H1 (cell line): Measurements from ENCODE around the gene SLC41A1. TPM values are rescaled to one million over a fixed set of nuclear protein-coding genes. Genes with fewer than 3 reads are reported as not detected.

Experiments
- CTCF ChIA-PET: fragments of 300-600 bp; sonication (Branson Sonifier 250); formaldehyde crosslinking; loops from one replicate; lab custom pipeline; 2021; ENCODE audit not compliant: partially characterized antibody; lab: Charles Lee
- POLR2A ChIA-PET: fragments of 300-600 bp; sonication (Branson Sonifier 250); formaldehyde crosslinking; loops from one replicate; lab custom pipeline; 2021; ENCODE audit warnings: inconsistent platforms; ENCODE audit not compliant: partially characterized antibody; lab: Charles Lee
- DNase-seq, 2 experiments: peaks; one replicate each; pipeline versions ENCODE4 v3.0.0 to v3.0.0-alpha.2; 2010 to 2022; ENCODE audit warnings: low spot score in 2 of 2, low read depth in 1 of 2, mixed read lengths in 1 of 2
- FAIRE-seq: peaks from 2 replicates; lab custom pipeline; 2011; peaks lifted over from hg19 to GRCh38; lab: Jason Lieb, UNC
- H2AFZ ChIP-seq: 2 replicates; pipeline ENCODE4 v1.8.1; 2012; ENCODE audit warnings: low read length, inconsistent platforms
- H2AK5ac ChIP-seq: 2 replicates; pipeline ENCODE4 v1.6.1; 2013; ENCODE audit warnings: low read depth, low read length
- H2BK120ac ChIP-seq: replicated peaks from 2 replicates; pipeline ENCODE3; 2013; ENCODE audit warnings: low read depth, low read length, inconsistent platforms
- H2BK12ac ChIP-seq: 2 replicates; pipeline ENCODE4 v1.6.1; 2013; ENCODE audit warnings: low read depth, low read length
- H2BK15ac ChIP-seq: 2 replicates; pipeline ENCODE4 v1.6.1; 2013; ENCODE audit warnings: low read length
- H2BK20ac ChIP-seq: 2 replicates; pipeline ENCODE4 v1.6.1; 2013; ENCODE audit warnings: low read length
- H2BK5ac ChIP-seq: 2 replicates; pipeline ENCODE4 v1.6.1; 2013; ENCODE audit warnings: low read depth, low read length
- H3K14ac ChIP-seq: 2 replicates; pipeline ENCODE4 v1.6.1; 2013; ENCODE audit warnings: inconsistent platforms; ENCODE audit not compliant: insufficient read length
- H3K18ac ChIP-seq: 2 replicates; pipeline ENCODE4 v1.6.1; 2013; ENCODE audit warnings: low read length; ENCODE audit errors: extremely low read depth
- H3K23ac ChIP-seq: 2 replicates; pipeline ENCODE4 v1.6.1; 2013; ENCODE audit warnings: inconsistent platforms; ENCODE audit not compliant: insufficient read length
- H3K23me2 ChIP-seq: 2 replicates; pipeline ENCODE4 v1.6.1; 2013; ENCODE audit warnings: low read depth, low read length
- H3K27ac ChIP-seq: 2 replicates; pipeline ENCODE4 v1.6.1; 2011; ENCODE audit warnings: low read depth, low read length, inconsistent platforms
- H3K27me3 ChIP-seq, 4 experiments: replicated peaks in 1 of 4; 1 replicate in 1 of 4; 2 replicates in 3 of 4; pipeline versions ENCODE4 v1.6.1 to v1.8.1; 2011 to 2013; ENCODE audit warnings: low read length in 3 of 4, mild to moderate bottlenecking in 3 of 4, inconsistent platforms in 2 of 4, mixed read lengths in 2 of 4, moderate library complexity in 1 of 4; ENCODE audit not compliant: control insufficient read depth in 3 of 4, insufficient read depth in 3 of 4; ENCODE audit errors: extremely low read depth in 1 of 4
- H3K36me3 ChIP-seq, 4 experiments: 2 replicates each; pipeline versions ENCODE4 v1.6.1 to v1.8.1; 2011 to 2013; ENCODE audit warnings: mild to moderate bottlenecking in 4 of 4, low read length in 3 of 4, moderate library complexity in 2 of 4, control low read depth in 1 of 4, inconsistent platforms in 1 of 4; ENCODE audit not compliant: insufficient read depth in 4 of 4, control insufficient read depth in 2 of 4
- H3K4ac ChIP-seq: replicated peaks from 2 replicates; pipeline ENCODE3; 2013; ENCODE audit warnings: low read length, low read depth, mixed read lengths, inconsistent platforms; ENCODE audit not compliant: insufficient read length
- H3K4me1 ChIP-seq, 4 experiments: replicated peaks in 1 of 4; 1 replicate in 1 of 4; 2 replicates in 3 of 4; pipeline versions ENCODE4 v1.6.1 to v1.8.1; 2011 to 2013; ENCODE audit warnings: low read length in 3 of 4, inconsistent platforms in 2 of 4, mixed read lengths in 1 of 4; ENCODE audit not compliant: insufficient read depth in 4 of 4, control insufficient read depth in 3 of 4
- H3K4me2 ChIP-seq, 2 experiments: 2 replicates each; pipeline versions ENCODE4 v1.6.1 to v1.8.1; 2011 to 2013; ENCODE audit warnings: low read depth in 2 of 2, low read length in 2 of 2, control low read depth in 1 of 2, inconsistent platforms in 1 of 2, mild to moderate bottlenecking in 1 of 2; ENCODE audit not compliant: insufficient read depth in 1 of 2
- H3K4me3 ChIP-seq, 4 experiments: fragments of 200-600, 300-600 bp in 1 of 4; sonication (generic), shearing (Covaris generic), sonication (Bioruptor Twin) in 1 of 4; 2 replicates each; pipeline versions ENCODE4 v1.5.1 to v1.8.1; 2011 to 2016; ENCODE audit warnings: low read length in 4 of 4, low read depth in 3 of 4, control low read depth in 2 of 4, inconsistent platforms in 2 of 4, mild to moderate bottlenecking in 2 of 4, mixed read lengths in 1 of 4, moderate library complexity in 1 of 4; ENCODE audit not compliant: insufficient read depth in 2 of 4; ENCODE audit errors: extremely low read depth in 1 of 4
- H3K56ac ChIP-seq: replicated peaks from 2 replicates; pipeline ENCODE3; 2013; ENCODE audit warnings: low read depth, mild to moderate bottlenecking, mixed read lengths, low read length, inconsistent platforms; ENCODE audit not compliant: insufficient read length
- H3K79me1 ChIP-seq: 2 replicates; pipeline ENCODE4 v1.6.1; 2013; ENCODE audit warnings: low read depth, low read length, control low read depth
- H3K79me2 ChIP-seq, 2 experiments: 2 replicates each; pipeline versions ENCODE4 v1.6.1 to v1.8.1; 2012 to 2013; ENCODE audit warnings: low read length in 2 of 2, mild to moderate bottlenecking in 2 of 2, inconsistent platforms in 1 of 2; ENCODE audit not compliant: insufficient read depth in 2 of 2, control insufficient read depth in 1 of 2
- H3K9ac ChIP-seq, 4 experiments: replicated peaks in 1 of 4; 1 replicate in 1 of 4; 2 replicates in 3 of 4; pipeline versions ENCODE4 v1.6.1 to v1.8.1; 2011 to 2013; ENCODE audit warnings: low read depth in 3 of 4, low read length in 3 of 4, control low read depth in 2 of 4, mild to moderate bottlenecking in 2 of 4, moderate library complexity in 2 of 4, inconsistent platforms in 1 of 4; ENCODE audit errors: extremely low read depth in 1 of 4
- H3K9me3 ChIP-seq, 2 experiments: 2 replicates each; pipeline versions ENCODE4 v1.6.1 to v1.8.1; 2012 to 2013; ENCODE audit warnings: mild to moderate bottlenecking in 2 of 2, moderate library complexity in 2 of 2, control low read depth in 1 of 2, inconsistent platforms in 1 of 2, low read depth in 1 of 2, low read length in 1 of 2, mixed read lengths in 1 of 2; ENCODE audit not compliant: insufficient read depth in 2 of 2
- H4K20me1 ChIP-seq, 2 experiments: replicated peaks in 1 of 2; 2 replicates each; pipeline versions ENCODE3 to v1.8.1; 2011 to 2013; ENCODE audit warnings: inconsistent platforms in 2 of 2, low read length in 2 of 2, mild to moderate bottlenecking in 1 of 2; ENCODE audit not compliant: insufficient read depth in 2 of 2, control insufficient read depth in 1 of 2
- H4K5ac ChIP-seq: 2 replicates; pipeline ENCODE4 v1.6.1; 2013; ENCODE audit warnings: low read length, low read depth, mixed read lengths, inconsistent platforms; ENCODE audit not compliant: insufficient read length
- H4K8ac ChIP-seq: 2 replicates; pipeline ENCODE4 v1.8.0; 2013; ENCODE audit warnings: mild to moderate bottlenecking, moderate library complexity, low read length, inconsistent platforms; ENCODE audit not compliant: insufficient read depth; ENCODE audit errors: extremely low read depth
- H4K91ac ChIP-seq: replicated peaks from 2 replicates; pipeline ENCODE3; 2013; ENCODE audit warnings: low read length, mixed read lengths, inconsistent platforms; ENCODE audit not compliant: insufficient read length
- BACH1 ChIP-seq: IDR thresholded peaks from 2 replicates; pipeline ENCODE4 v1.6.1; 2012; ENCODE audit warnings: low read length, improper control_type of control experiment
- BRCA1 ChIP-seq: IDR thresholded peaks from 2 replicates; pipeline ENCODE4 v1.6.1; 2012; ENCODE audit warnings: low read depth, low read length, improper control_type of control experiment
- CHD2 ChIP-seq: IDR thresholded peaks from 2 replicates; pipeline ENCODE4 v1.6.1; 2012; ENCODE audit warnings: low read length, improper control_type of control experiment
- GABPA ChIP-seq: IDR thresholded peaks from 2 replicates; pipeline ENCODE4 v1.6.1; 2011; ENCODE audit warnings: mild to moderate bottlenecking, low read length, moderate library complexity, borderline replicate concordance; ENCODE audit not compliant: insufficient read depth
- KDM1A ChIP-seq: fragments of 200-600, 300-600 bp; sonication (generic); IDR thresholded peaks from 2 replicates; pipeline ENCODE4 v1.7.1; 2016; ENCODE audit warnings: mild to moderate bottlenecking, low read length, borderline replicate concordance
- POLR2A ChIP-seq, 2 experiments: IDR thresholded peaks; 1 replicate in 1 of 2; 2 replicates in 1 of 2; pipeline ENCODE4 v1.6.1; 2011; ENCODE audit warnings: low read depth in 2 of 2, low read length in 2 of 2, mild to moderate bottlenecking in 2 of 2; ENCODE audit errors: control extremely low read depth in 1 of 2
- RBBP5 ChIP-seq: IDR thresholded peaks from 2 replicates; pipeline ENCODE4 v1.7.1; 2012; ENCODE audit warnings: low read depth, mild to moderate bottlenecking, inconsistent platforms, low read length, moderate library complexity, borderline replicate concordance
- SIRT6 ChIP-seq: IDR thresholded peaks from one replicate; pipeline ENCODE4 v1.7.1; 2012; ENCODE audit warnings: low read length, inconsistent platforms
- TCF12 ChIP-seq: IDR thresholded peaks from 2 replicates; pipeline ENCODE4 v1.6.1; 2011; ENCODE audit warnings: low read depth, mild to moderate bottlenecking, low read length
- USF2 ChIP-seq: IDR thresholded peaks from 2 replicates; pipeline ENCODE4 v1.6.1; 2011; ENCODE audit warnings: low read length, improper control_type of control experiment
- WGBS, 2 experiments: shearing (Covaris generic) in 1 of 2; methylation state at CpG; one replicate each; pipeline versions ENCODE4 v1.1.6 to v1.1.7; 2013 to 2015; ENCODE audit warnings: low lambda C conversion rate in 2 of 2, mixed read lengths in 2 of 2, inconsistent platforms in 1 of 2, low coverage in 1 of 2, missing lambda C conversion rate in 1 of 2; ENCODE audit not compliant: insufficient replicate concordance in 2 of 2, insufficient coverage in 1 of 2, insufficient read length in 1 of 2; ENCODE audit errors: extremely low coverage in 1 of 2, missing lambda C conversion rate in 1 of 2; 5-methylcytosine and 5-hydroxymethylcytosine counted together
- polyA plus RNA-seq, 7 experiments: library from polyadenylated mRNA; depleted of rRNA in 3 of 7; stranded (reverse) in 5 of 7; unstranded in 2 of 7; fragments of >200 nt in 5 of 7; fragments of 200-250 nt in 2 of 7; gene quantifications; 1 replicate in 5 of 7; 2 replicates in 1 of 7; 4 replicates in 1 of 7; pipeline versions ENCODE4 v1.2.1 to v1.2.3, GENCODE V29; 2011 to 2013; ENCODE audit warnings: missing spikeins in 2 of 7, mixed read lengths in 2 of 7
- total RNA-seq: library from RNA; stranded (reverse); fragmentation: NEBNext Ultra II Directional; extraction: Animal tissue kit (Norgen Biotek cat#: 25700); gene quantifications from 2 replicates; pipeline ENCODE4 v1.2.1, GENCODE V29; 2021
- TF ChIP-seq, protein P1 (sequence below): IDR thresholded peaks from 2 replicates; pipeline ENCODE4 v1.6.1; 2011; ENCODE audit warnings: low read depth, mild to moderate bottlenecking, low read length; ENCODE audit not compliant: insufficient read depth

SLC41A1 gene
- total and polyA plus RNA-seq, 2 of the 8 experiments (the other 6 are each of a cell fraction or from before 2014, with no cell fraction given), result 41.2 to 42.3 TPM

DNA sequence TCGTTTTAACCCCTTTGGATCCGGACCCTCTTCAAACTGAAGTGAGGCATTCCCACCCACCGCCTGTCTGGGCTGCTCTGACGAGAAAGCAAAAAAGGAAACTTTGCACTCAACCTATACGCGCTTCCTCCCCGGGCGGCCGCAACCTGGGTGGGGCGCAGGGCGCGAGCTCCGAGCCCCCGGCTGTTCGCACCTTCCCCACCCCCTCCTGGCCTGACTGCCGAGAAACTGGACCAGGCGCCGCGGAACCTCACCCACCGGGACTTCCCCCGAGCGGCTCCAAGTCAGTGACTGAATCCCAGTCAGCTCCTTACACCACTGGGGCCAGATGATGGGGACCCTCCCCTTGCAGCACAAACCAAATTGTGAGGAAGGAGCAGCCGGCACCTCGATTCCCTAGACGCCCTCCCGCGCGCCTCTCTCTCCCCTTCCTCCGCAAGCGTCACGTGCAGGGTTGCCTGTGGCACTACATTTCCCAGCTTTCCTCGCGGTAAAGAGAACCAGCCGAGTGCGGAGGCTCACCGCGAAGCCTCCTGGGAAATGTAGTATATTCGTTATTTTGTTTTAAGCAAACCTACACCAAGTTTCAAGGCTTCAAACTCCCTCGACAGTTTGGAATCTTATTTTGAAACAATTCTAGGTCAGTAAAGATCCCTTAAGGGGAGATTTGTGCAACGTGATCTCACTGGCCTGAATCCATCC lies 37.8 kb downstream of the SLC41A1 start, which contains the start of gene RAB29:
RAB29 (minus strand) TSS at position 468 of the 702 bp plus-strand sequence. CDS start 526 bp downstream, outside the sequence.
- Histone ChIP-seq H4K5ac (peak within 1 kb of the TSS; percentile 68), H3K9me3 (no peaks in the 10 kb centered on the region), H2AFZ (peak within 1 kb of the TSS; percentile 73), H3K14ac (no peak within 1 kb of the TSS), H3K9ac (peak within 1 kb of the TSS in 1 of 4 experiments; percentile 16; a peak in 2 of 7 replicates), H3K79me1 (no peaks in the 10 kb centered on the region), H3K4ac (no peak within 1 kb of the TSS), H3K79me2 (no peaks in the 10 kb centered on the region), H3K23ac (no peak within 1 kb of the TSS), H3K23me2 (peaks cover 6% of the 10 kb centered on the region), H4K20me1 (no peaks in the 10 kb centered on the region), H2AK5ac (no peak within 1 kb of the TSS), H3K56ac (no peak within 1 kb of the TSS), H2BK15ac (no peak within 1 kb of the TSS), H2BK20ac (no peak within 1 kb of the TSS), H3K27me3 (peaks cover 2 to 11% (median 9%) of the 10 kb centered on the region in 4 experiments; a peak in 6 of 7 replicates), H3K4me2 (peak within 1 kb of the TSS; percentile 89 to 90), H4K8ac (peak within 1 kb of the TSS; percentile 91), H3K4me1 (peaks cover 0 to 7% (median 5%) of the 10 kb centered on the region in 4 experiments; a peak in 4 of 7 replicates), H3K18ac (peak within 1 kb of the TSS; percentile 79), H4K91ac (no peak within 1 kb of the TSS), H3K27ac (no peak within 1 kb of the TSS), H3K36me3 (no peaks in the 10 kb centered on the region), H3K4me3 (peak within 1 kb of the TSS; percentile 66 to 84 (median 76)), H2BK12ac (no peak within 1 kb of the TSS), H2BK120ac (no peak within 1 kb of the TSS), H2BK5ac (no peak within 1 kb of the TSS)
- DNase-seq (peak; percentile 38 to 86), FAIRE-seq (no peak)
- ChIA-PET POLR2A (interaction anchor here (0.6 to 2.5 kb wide), 5 partner anchors 9 to 26 kb away, joined by 3 to 12 read pairs (median 7); no protein-coding TSS in a partner anchor), CTCF (interaction anchor here (1.0 to 1.3 kb wide), 3 partner anchors 9 to 203 kb away, joined by 3 to 5 read pairs (median 3); no protein-coding TSS in a partner anchor)
- WGBS, 2 experiments, result 1% methylated on average over 25 of the region's 40 CpGs; no CpG with 5 or more reads in 1 of the 2 experiments
- TF ChIP-seq USF2, result peak; percentile 94
- TF ChIP-seq POLR2A (IDR thresholded peaks at IDR 0.05; ENCODE audit: control extremely low read depth in 1 of 2, low read depth in 2 of 2, low read length in 2 of 2), result no peak
- no peak for TF ChIP-seq RBBP5
- TF ChIP-seq, protein P1, sequence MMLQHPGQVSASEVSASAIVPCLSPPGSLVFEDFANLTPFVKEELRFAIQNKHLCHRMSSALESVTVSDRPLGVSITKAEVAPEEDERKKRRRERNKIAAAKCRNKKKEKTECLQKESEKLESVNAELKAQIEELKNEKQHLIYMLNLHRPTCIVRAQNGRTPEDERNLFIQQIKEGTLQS, result peak; percentile 95
- no peak for TF ChIP-seq GABPA
- no peak for TF ChIP-seq KDM1A
- no peak for TF ChIP-seq BACH1
- no peak for TF ChIP-seq TCF12
- no peak for TF ChIP-seq CHD2
- TF ChIP-seq BRCA1, result no peak
- no peak for TF ChIP-seq SIRT6
